Tongue (tissue), 2 donors: Measurements from ENCODE around the gene CYFIP2. TPM values are rescaled to one million over a fixed set of nuclear protein-coding genes. Genes with fewer than 3 reads are reported as not detected.

Experiments
- DNase-seq: peaks from one replicate; pipeline ENCODE4 v3.0.0-alpha.2; 2015
- total RNA-seq: library from RNA; depleted of rRNA; stranded (reverse); fragments of >200 nt; gene quantifications from one replicate; pipeline ENCODE4 v1.2.3, GENCODE V29; 2014

Gene CYFIP2
- total RNA-seq, 1 donor from 2014 or later = 5.4 TPM

- DNase-seq = no peak
Observed at GRCh38 chr5:157258450-157258849, 7.5 kb upstream of the CYFIP2 start.

- no peak for DNase-seq
Observed at GRCh38 chr5:157259699-157260098, 6.2 kb upstream of the CYFIP2 start.

- no peak for DNase-seq
Observed at GRCh38 chr5:157263496-157264090, 2.3 kb upstream of the CYFIP2 start.

GRCh38 chr5:157266286-157267007 is 524 bp downstream of the CYFIP2 start:
- DNase-seq = peak; percentile 13

- DNase-seq = no peak
Observed at GRCh38 chr5:157267025-157267424, 1.1 kb downstream of the CYFIP2 start.

GRCh38 chr5:157267761-157268480 is 2.0 kb downstream of the CYFIP2 start:
- peak; percentile 65 for DNase-seq

- DNase-seq = no peak
Observed at GRCh38 chr5:157269165-157269671, 3.3 kb downstream of the CYFIP2 start.

- no peak for DNase-seq
Observed at GRCh38 chr5:157269761-157270272, 3.9 kb downstream of the CYFIP2 start.

- DNase-seq = no peak
Observed at GRCh38 chr5:157270771-157271170, 4.8 kb downstream of the CYFIP2 start.

GRCh38 chr5:157271740-157272271 is 5.9 kb downstream of the CYFIP2 start:
- no peak for DNase-seq

- DNase-seq = no peak
Observed at GRCh38 chr5:157273131-157273556, 7.2 kb downstream of the CYFIP2 start.

- DNase-seq = no peak
Observed at GRCh38 chr5:157275403-157275802, 9.5 kb downstream of the CYFIP2 start.

- no peak for DNase-seq
Observed at GRCh38 chr5:157278319-157279037, 12.6 kb downstream of the CYFIP2 start.

- no peak for DNase-seq
Observed at GRCh38 chr5:157279605-157280239, 13.8 kb downstream of the CYFIP2 start.

- DNase-seq = no peak
Observed at GRCh38 chr5:157280927-157281326, 15.0 kb downstream of the CYFIP2 start.

GRCh38 chr5:157282150-157282549 is 16.2 kb downstream of the CYFIP2 start:
- DNase-seq = no peak

- no peak for DNase-seq
Observed at GRCh38 chr5:157283434-157283833, 17.5 kb downstream of the CYFIP2 start.

GRCh38 chr5:157284458-157285212 is 18.7 kb downstream of the CYFIP2 start:
- DNase-seq = no peak

GRCh38 chr5:157285310-157286035 is 19.6 kb downstream of the CYFIP2 start:
- DNase-seq = no peak

GRCh38 chr5:157286761-157287211 is 20.9 kb downstream of the CYFIP2 start:
- DNase-seq = no peak
